HG02798 (cell line): Measurements from ENCODE around the gene SLX9.

Source experiments
- ATAC-seq: cut with Tn5 transposase; IDR thresholded peaks from one replicate; pipeline ENCODE4 v1.9.1; 2021; ENCODE audit warnings: mild to moderate bottlenecking; ENCODE audit not compliant: unreplicated experiment, poor library complexity

The SLX9 gene

DNA sequence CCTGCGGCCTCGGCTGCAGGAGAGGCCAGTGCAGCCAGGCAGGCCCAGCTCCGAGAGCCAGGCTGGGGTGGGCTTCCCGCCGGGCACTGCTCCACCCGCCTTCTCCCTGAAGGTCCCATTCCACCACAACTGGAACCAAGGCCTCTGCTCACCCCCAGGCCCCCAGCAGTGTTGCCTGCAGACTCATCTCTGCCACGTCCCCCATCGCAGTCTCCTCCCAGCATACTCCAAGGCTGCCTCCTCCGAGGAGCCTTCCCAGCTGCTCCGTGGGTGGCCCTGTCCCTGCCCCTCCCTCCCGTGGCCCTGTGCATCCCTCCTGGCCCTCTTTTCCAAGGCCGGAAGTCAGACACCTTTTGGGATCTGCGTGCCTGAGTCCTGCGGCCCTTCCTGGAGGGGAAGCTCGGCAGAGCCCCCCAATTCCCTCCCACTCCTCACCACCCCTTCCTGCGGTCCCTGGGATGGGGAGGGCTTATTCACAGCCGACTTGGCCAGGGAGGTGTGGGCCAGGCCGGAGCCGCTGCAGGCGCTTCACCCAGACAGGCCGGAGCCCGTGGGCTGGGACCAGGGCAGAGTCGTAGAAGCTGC, 47.6 kb downstream of the SLX9 start:
- no peak for ATAC-seq

DNA sequence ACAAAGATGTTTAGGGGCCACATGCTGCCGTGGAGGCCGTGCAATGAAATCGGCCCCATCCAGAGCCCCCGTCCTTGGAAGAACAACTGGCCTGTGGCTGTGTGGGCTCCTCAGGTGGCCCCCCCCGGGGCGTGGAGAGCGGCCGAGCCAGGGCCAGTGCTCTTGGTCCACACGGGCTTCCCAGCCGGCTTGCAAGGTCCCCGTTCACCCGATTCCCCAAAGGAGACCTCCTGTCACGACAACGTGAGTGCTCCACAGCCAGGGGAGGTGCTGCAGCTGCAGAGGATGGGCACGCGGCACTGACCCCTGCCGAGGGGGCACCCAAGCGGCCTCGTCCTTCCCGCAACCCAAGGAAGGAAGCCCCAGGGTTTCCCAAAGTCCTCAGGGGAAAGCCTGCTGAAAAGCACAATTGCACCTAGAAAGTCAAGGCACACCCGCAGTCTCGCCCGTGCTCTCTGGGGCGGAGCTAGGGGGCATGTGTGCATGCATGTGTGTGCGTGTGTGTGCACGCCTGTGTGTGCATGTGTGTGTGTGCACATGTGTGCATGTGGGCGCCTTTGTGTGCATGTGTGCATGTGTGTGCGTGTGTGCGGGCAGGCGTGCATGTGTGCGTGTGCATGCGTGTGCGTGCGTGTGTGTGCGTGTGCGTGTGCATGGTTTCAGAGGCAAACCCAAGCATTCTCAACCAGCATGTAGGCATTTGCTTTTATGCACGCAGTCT, 48.2 kb downstream of the SLX9 start:
- ATAC-seq = no peak

DNA sequence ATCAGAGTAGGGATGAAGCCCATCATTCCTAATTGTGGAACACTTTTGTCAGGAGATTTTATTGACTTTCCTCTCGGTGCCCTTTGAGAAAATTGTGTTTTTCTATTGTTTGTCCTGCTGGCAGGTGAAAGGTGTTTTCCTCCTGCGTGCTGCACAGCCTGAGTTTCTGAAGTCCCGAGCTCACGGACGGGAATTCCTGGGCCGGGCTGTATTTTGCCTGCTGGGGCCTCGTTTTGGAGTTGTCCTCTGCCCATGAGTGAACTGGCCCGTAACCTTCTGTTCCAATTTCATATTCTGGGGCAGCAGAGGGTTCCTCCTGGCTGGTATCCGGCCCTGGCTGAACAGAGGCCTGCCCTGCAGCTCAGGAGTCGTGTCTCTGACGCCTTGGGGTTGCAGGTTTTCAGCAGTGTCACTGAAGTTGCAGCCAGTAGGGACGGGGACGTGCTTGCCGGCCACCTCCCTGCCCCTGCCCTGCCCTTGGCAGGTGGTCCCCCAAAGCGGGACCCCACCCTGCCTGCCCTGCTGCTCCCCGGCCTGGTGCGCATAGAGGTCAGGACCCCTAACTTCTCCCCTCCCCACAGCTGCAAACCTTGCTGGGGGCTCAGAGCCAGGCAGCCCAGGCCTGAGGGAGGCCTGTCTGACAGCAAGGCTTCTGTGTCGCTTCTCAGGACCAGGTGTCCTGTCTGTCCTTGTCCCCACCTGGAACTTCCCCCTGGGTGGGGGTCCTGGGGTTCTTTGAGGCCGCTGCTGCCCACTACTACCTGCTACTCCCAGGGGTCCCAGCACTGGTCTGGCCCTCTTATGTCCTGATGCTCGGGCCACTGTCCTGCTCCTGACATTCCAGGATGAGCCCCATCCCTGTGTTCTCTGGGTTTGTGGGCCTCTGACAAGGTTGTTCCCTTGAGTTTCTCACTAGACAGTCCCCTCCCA, 49.0 kb downstream of the SLX9 start:
- ATAC-seq = no peak

DNA sequence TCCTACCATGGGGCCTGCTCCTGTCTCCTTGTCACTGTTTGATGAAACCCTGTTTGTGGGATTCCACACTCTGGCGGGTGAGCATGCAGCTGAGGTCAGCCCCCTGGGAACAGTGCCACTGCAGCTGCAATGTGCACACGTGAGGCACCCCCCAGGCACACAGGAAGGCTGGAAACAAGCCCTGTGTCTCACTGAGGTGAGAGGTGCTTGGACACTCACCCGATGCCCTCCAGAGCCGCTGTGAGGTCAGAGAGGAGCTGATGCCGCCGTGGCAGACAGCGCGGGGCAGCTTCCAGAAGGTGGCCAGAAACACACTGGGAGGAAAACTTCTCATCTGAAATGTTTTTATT, 49.7 kb downstream of the SLX9 start:
- ATAC-seq = no peak

DNA sequence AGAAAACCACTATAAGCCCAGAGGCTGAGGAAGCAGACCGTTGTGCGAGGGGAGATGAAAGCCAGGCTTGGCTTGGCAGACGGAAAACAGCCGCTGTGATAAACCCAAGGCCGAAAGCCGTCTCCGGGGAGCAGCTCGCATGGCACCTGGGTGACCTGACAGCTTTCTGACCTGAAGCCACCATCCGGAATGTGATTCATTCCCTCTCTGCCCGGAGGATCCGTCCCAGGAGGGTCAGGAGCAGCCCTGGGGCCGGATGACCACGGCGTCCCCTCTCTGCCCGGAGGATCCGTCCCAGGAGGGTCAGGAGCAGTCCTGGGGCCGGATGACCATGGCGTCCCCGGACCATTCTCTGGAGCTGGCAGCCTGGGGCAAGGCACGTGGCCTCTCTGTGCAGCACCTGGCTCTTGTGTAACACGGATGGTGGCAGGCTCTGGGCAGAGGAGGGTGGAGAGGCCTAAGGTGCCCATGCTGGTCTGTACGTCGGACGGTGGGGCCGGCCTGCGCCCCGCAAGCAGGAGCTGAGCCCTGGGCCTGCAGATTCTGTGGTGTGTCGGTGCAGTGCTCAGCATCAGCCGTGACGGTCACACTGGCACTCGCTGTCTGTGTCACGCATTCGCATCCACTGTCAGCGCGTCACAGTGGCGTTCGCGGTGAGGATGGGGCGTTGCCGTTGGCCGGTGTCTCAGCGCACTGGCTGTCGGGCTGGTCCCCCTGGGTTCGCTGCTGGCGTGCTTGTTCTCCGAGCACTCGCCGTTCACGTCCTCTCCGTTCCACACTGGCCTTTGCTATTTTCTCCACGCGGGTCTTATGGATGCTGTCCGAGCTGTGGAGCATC, 50.3 kb downstream of the SLX9 start:
- ATAC-seq = no peak

DNA sequence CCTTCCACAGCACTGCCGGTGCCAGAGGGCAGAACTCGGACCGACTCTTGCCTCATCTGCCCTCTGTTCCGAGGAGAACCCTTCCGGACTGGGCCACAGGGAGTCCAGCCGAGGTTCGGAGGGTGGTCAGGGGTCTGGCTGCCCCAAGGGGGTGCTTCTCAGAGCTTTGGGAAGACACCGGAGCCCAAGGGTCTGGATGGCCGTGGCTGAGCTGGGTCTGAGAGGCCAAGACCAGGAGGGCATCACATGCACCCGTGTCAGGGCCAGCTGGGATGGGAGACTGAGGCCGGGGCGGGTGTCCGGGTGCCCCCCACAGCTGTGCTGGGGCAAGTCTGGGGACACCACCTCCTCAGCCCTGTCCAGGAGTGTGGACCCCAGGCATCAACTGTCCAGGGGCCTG, 51.1 kb downstream of the SLX9 start:
- no peak for ATAC-seq

DNA sequence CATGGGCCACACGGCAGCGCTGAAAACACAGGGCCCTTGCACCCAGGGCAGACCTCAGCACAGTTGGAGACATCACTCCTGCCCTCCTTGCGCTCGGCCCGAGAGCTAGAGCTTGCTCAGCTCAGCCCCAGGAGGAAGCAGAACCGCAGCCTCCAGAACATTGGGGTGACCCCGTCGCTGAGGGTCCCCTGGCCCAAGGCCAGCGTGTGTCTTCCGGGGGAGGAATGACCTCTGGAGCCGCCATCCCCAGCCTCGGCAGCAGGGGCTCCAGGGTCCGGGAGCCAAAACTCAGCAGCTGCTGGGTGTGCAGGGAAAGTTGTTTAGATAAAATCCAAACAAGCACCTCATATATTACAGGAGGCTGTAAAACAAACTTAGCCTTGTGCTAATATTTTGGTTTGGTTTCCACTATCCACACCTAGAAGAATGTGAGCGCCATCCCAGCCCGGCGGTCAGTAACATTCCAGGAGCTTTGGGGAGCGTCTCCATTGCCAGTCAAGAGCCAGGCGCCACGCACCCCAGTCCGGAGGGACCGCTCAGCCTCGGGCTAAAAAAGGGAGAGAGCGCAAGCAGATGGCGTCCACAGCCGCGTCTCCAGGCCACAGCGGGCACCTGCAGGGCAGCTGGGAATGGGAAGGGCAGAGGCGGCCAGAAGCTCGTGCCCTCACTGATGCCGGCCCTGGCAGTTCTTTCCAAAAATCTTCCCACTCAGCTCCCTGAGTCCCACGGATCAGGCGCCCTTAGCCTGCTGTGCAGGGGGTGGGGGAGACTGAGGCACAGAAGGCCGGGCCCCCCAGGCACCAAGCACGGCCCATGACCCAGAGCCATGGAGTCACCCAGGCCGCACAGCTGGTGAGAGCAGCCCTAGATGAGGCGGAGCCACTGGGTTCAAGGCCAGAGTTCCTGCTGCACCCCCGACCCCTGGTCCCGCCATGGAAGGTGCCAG, 52.0 kb downstream of the SLX9 start:
- ATAC-seq = no peak

DNA sequence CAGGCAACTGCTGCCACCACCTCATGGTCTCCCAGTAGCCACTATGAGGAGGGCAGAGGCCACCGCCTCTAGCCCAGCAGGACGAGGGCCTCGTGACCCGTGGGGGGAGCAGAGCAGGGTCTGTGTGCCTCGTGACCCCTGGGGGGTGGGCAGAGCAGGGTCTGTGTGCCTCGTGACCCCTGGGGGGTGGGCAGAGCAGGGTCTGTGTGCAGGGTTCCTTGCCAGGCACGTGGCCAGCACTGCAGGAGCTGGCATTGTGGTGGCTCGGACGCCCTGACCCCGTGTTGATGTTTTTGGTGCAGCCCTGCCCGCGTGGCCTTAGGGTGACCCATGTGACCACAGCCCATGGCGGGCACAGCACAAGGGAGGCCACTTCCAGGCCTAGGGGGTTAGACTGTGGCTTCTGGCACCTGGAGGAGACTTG, 52.8 kb downstream of the SLX9 start:
- no peak for ATAC-seq

DNA sequence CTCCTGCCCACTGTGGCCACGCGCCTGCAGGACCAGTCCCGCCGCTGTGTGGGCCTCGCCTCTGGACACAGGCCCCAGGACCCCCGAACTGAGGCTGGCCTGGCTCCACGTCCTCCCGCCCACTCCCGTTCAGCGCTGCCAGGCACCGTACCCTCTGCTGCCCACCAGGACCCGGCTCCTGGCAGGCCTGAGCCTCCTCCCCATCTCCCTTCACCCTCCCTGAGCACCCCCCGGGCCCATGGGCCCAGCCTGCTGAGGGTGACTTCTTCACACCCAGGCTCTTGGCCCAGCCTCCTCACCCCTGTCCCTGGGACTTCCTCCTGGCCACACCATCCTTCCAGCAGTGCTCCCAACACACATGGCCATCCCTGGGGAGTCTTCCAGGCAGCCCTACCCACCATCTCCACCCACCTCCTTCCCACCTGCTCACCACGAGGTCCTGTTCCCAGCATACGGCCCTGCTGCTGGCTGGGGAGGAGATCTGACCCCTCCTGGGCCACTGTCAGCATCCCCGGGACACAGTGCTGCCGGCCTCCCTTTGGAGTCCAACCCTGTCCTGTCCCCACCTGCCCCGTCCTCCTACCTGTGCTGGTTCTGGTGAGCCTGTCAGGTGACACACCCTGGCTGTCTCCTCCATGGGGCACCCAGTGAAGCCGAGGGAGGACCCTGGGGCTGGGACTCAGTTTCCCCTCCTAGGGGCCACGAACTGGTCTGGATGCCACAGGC, 53.7 kb downstream of the SLX9 start:
- ATAC-seq = no peak

DNA sequence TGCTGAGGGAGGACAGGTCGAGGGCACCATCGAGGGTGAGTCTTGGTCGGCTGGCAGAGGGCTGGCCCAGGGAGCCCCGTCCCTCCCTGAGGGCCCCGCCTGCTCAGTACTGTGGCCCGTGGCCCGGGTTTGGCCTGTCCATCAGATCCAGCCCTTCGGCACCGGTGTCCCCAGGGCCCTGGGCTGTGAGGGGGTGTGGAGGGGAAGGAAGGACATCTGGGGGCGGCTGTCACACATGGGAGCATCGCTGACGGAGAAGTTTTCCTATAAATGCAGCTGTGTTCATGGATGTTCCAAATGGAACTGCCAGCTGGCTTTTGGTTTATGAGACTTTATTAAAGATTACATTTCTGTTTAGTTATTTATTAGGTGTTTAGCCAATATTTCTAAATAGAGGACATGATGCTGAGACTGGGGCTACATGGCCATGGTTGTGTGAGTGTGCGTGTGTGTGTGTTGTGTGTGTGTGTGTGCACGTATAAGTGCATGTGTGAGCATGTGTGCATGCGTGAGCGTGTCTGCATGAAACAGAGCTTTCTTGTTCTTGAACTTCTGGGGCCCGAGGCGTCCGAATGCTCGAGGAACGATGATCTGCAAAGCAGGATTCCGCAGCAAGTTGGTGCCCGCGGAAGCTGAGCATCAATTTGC, 54.3 kb downstream of the SLX9 start:
- no peak for ATAC-seq

DNA sequence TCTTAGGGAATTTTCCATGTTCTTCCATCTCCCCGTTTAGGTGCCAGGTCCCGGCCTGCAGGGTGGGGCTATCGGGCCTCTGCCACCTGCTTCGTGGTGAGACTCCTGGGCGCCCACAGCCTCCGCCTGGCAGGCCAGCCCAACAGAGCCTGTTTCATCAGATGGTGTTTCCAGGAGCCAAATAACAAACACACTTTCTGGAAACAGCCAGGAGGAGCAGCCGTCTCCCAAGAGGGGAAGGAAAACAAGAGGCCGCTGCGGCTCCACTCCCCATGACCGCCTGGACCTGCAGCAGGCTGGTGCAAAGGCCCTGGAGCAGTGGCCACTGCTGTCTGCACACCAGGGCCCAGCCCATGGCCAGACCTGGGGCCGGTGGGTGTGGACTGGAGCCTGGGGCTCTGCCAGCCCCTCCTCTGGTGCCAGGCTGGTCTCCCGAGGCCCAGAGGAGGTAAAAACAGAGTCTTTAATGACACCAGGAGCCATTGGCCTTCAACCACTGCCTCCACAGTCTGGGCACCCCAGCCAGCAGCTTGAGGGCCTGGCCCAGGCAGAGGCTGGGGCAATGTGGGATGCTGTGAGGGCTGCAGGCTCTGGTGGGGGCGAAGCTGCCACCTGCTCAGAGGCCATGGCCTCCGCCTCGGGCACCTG, 55.0 kb downstream of the SLX9 start:
- ATAC-seq = no peak

DNA sequence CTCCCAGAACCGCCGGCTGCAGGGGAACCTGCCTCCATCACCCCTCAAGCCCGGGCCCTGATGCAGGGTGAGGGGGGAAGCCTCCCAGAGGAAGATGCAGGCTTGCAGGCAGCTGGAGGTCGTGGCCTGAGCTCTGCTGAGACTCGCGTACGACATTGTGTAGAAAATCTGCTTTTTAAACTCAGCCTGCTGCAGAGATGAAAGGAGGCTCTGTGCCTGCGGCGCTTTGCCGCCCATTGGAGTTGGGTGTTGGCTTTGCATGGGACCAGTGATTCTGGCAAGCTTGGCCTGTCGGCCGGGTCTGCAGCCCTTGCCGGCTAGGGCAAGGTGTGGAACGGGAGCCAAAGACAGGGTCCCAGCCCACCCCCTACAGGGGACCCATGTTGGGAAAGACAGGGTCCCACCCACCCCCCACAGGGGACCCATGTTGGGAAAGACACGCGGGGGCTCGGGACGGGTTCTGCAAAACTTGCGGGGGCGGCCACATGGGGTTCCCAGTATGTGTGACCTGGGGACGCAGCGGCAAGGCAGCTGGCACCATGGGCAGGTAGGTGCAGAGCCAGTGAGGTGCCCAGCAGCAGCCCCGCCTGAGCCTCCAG, 55.6 kb downstream of the SLX9 start:
- ATAC-seq = no peak

DNA sequence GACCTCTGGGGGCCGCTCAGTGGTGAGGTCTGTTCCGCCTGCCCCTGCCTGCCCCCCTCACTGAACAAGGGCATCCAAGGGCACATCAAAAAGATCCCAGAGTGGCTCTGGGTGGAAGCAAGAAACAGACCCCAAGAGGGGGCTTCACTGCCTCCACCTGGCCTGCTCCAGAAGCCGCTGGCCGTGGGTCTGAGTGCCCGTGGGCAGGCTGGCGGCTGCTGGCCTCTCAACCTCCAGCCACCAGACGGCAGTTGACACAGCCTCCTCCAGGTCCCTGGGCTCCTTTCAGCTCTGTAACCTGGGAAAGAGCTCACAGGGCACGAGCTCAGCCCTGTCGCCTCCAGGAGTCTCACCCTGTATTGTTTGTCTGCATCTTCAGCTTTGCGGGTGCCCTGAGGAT, 56.3 kb downstream of the SLX9 start:
- no peak for ATAC-seq

DNA sequence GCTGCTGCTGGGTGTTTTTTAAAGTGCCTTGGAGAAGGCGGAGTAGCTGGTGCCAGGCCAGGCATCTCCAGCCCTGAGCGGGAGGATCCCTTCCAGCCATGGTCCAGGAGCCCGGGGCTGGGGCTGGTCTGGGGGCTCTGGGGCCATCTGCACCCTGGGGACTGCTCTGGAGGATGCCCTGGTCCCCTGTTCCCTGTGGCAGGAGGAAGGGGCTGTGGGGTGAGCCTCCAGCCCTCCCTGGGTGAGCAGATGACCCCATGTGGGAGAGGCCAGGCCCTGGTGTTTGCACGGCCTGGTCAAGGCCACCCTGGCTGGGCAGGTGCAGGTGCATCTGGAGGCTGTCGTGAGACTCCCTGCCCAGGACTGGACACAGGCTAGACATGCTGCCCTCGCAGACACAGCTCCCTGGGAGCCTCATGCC, 56.7 kb downstream of the SLX9 start:
- ATAC-seq = no peak

DNA sequence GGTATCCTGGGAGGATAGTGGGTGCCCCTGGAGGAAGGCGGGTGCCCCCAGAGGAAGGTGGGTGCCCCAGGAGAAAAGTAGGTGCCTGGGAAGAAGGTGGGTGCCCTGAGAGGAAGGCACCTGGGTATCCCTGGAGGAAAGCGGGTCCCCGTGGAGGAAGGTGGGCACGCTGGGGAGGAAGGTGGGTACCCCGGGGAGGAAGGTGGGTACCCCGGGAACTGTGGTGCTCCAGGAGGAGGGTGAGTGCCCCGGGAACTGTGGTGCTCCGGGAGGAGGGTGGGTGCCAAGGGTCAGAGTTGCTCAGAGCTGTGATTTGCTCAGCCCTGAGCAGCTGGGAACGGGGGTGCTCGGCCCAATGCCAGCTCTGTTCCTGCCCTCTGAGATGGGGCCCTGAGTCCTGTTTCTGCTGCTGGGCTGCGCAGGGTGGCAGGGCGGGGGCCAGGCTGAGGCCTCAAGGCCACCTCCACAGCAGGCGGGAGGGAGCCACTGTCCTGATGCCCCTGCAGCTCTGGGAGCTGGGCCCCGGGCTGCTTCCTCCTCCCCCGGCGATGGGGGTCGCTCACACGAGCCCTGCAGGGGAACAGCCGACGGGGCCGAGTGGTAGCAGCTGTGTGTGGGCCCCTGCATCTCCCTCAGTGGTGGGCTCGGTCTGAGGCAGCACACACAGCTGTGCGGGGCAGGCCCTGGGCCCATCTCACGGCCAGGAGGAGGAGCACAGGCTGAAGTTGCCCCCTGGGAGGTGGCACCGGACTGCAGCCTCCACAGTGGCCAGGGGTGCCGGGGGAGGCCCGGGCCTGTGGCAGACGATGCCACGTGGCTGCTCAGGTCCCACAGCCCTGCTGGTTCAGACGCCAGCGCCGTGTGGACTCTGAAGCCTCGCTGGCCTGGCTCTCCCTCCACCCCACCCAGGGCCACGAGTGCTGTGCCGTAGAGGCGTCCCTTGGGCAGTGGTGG, 57.4 kb downstream of the SLX9 start:
- ATAC-seq = no peak

DNA sequence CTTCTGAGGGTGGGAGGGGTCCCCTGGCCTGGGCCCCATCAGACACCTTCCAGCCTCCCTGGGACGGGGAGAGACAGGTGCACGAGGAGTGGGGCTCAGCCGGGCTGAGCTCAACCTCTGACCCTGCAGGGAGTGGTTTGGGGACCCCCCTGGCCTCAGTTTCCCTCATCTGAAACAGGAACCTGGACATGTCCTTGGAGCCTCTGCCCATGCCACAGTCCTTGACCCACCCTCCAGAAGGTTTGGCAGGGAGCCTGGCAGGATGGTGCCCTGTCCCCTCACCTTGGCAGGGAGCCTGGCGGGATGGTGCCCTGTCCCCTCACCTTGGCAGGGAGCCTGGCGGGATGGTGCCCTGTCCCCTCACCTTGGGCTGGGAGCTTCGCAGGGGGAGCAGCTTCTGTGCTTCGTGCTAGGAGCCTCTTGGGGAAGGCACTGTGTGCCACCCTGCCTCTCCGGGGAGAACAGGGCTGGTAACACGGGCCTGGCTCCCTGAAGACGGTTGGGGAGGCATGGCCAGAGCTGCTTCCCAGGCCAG, 58.3 kb downstream of the SLX9 start:
- no peak for ATAC-seq
